Osteocyte (in vitro differentiated cells): ENCODE results near the gene SLC9A5. TPM values are rescaled to one million over a fixed set of nuclear protein-coding genes. Genes with fewer than 3 reads are reported as not detected.

Experiments used
- DNase-seq: peaks from one replicate; pipeline ENCODE4 v3.0.0; 2021; ENCODE audit warnings: mixed read lengths; ENCODE audit not compliant: unreplicated experiment; ENCODE audit errors: extremely low spot score
- H3K27ac Mint-ChIP-seq: one replicate; pipeline ENCODE4 v1.8.0; 2021; ENCODE audit warnings: mild to moderate bottlenecking, mixed read lengths; ENCODE audit not compliant: unreplicated experiment
- H3K27me3 Mint-ChIP-seq: one replicate; pipeline ENCODE4 v1.8.0; 2021; ENCODE audit warnings: mixed read lengths; ENCODE audit not compliant: unreplicated experiment
- H3K36me3 Mint-ChIP-seq: one replicate; pipeline ENCODE4 v1.8.0; 2021; ENCODE audit warnings: mixed read lengths; ENCODE audit not compliant: unreplicated experiment
- H3K4me1 Mint-ChIP-seq: one replicate; pipeline ENCODE4 v1.8.0; 2021; ENCODE audit warnings: mixed read lengths; ENCODE audit not compliant: unreplicated experiment
- H3K4me3 Mint-ChIP-seq: one replicate; pipeline ENCODE4 v1.8.0; 2021; ENCODE audit warnings: mild to moderate bottlenecking, moderate library complexity, mixed read lengths; ENCODE audit not compliant: unreplicated experiment
- H3K9me3 Mint-ChIP-seq: one replicate; pipeline ENCODE4 v1.8.0; 2021; ENCODE audit warnings: mixed read lengths; ENCODE audit not compliant: unreplicated experiment
- total RNA-seq: library from RNA; stranded (reverse); gene quantifications from 2 replicates; pipeline ENCODE4 v1.2.1, GENCODE V29; 2021
- TF ChIP-seq, protein P1 (sequence below): fragments of 200-600 bp; sonication (generic); IDR thresholded peaks from 2 replicates; pipeline ENCODE4 v1.5.0; 2021; ENCODE audit warnings: antibody characterized with exemption, mild to moderate bottlenecking, moderate library complexity

SLC9A5 gene
- total RNA-seq, 1 donor from 2014 or later, result 4.2 TPM

DNA sequence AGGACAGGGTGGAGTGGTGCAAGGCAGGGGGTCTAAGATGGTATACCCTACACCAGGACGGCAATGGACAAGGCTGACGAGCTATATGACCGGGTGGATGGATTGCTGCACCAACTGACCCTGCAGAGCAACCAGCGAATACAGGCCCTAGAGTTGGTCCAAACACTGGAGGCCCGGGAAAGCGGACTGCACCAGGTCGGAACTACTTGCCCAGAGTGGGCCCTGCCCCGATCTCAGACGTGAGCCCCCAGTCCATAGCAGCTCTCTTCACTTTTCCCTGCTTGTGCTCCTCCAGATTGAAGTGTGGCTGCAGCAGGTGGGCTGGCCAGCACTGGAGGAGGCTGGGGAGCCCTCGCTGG, 33.6 kb downstream of the SLC9A5 start:
- Mint-ChIP-seq H3K27ac (no peak overlapping the region), H3K27me3 (no peaks in the 10 kb centered on the region), H3K36me3 (peaks cover 3% of the 10 kb centered on the region), H3K4me3 (no peak overlapping the region), H3K9me3 (no peaks in the 10 kb centered on the region), H3K4me1 (peaks cover 22% of the 10 kb centered on the region)
- no peak for DNase-seq
- TF ChIP-seq, protein P1, sequence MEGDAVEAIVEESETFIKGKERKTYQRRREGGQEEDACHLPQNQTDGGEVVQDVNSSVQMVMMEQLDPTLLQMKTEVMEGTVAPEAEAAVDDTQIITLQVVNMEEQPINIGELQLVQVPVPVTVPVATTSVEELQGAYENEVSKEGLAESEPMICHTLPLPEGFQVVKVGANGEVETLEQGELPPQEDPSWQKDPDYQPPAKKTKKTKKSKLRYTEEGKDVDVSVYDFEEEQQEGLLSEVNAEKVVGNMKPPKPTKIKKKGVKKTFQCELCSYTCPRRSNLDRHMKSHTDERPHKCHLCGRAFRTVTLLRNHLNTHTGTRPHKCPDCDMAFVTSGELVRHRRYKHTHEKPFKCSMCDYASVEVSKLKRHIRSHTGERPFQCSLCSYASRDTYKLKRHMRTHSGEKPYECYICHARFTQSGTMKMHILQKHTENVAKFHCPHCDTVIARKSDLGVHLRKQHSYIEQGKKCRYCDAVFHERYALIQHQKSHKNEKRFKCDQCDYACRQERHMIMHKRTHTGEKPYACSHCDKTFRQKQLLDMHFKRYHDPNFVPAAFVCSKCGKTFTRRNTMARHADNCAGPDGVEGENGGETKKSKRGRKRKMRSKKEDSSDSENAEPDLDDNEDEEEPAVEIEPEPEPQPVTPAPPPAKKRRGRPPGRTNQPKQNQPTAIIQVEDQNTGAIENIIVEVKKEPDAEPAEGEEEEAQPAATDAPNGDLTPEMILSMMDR, result no peak

DNA sequence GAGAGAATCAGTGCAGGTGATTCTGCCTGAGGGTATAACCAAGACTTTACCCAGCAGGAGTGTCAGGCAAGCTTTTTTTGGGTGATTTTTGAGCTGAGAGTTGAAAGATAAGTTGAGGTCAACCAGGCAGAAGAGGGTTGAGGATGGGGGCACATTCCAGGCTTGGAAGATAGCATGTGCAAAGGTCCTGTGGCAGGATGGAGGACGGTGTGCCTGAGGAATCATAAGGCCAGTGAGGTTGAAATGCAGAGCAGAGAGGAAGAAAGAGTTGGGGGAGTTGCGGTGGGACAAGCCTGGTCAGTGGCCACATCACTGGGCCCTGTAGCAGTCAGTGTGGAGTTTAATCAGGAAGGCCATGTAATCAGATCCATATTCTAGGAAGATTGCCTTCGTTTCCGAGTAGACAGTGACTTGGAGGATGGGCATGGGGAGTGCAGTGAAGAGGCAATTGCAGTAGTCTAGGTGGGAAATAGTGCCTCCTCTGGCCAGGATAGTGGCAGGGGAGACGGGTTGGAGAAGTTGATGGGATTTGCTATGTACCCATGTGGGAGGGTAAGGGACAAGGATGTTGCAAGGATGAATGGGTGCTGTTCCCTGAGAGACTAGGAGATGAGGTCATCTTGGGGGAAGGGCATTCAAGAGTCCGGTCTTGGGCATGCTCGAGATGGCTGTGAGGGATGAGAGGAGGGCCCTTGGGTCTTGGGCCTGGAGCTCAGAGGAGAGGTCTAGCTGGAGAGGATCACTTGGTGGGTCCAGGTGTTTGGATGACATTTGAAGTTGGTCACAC, 34.5 kb downstream of the SLC9A5 start:
- Mint-ChIP-seq H3K27ac (no peak overlapping the region), H3K9me3 (no peaks in the 10 kb centered on the region), H3K27me3 (no peaks in the 10 kb centered on the region), H3K4me1 (peaks cover 16% of the 10 kb centered on the region), H3K4me3 (no peak overlapping the region), H3K36me3 (peaks cover 3% of the 10 kb centered on the region)
- TF ChIP-seq, protein P1, result no peak
- no peak for DNase-seq

- no peaks in the 10 kb centered on the region for H3K9me3 Mint-ChIP-seq
- no peak for DNase-seq
- no peaks in the 10 kb centered on the region for H3K27me3 Mint-ChIP-seq
- peaks cover 3% of the 10 kb centered on the region for H3K36me3 Mint-ChIP-seq
- no peak overlapping the region for H3K4me3 Mint-ChIP-seq
- H3K4me1 Mint-ChIP-seq, result peaks cover 11% of the 10 kb centered on the region
- H3K27ac Mint-ChIP-seq, result no peak overlapping the region
- TF ChIP-seq, protein P1, result no peak
These were observed 35.2 kb downstream of the SLC9A5 start for GRCh38 chr16:67283826-67284555.

GRCh38 chr16:67284699-67285646, 36.2 kb downstream of the SLC9A5 start:
- Mint-ChIP-seq H3K9me3 (no peaks in the 10 kb centered on the region), H3K4me3 (no peak overlapping the region), H3K27me3 (no peaks in the 10 kb centered on the region), H3K27ac (no peak overlapping the region), H3K36me3 (peaks cover 3% of the 10 kb centered on the region), H3K4me1 (peaks cover 11% of the 10 kb centered on the region)
- DNase-seq, result no peak
- TF ChIP-seq, protein P1, result peak; percentile 60
